Activated CD4-positive, alpha-beta T cell treated with anti-CD3 and anti-CD28 coated beads for 48 hours (primary cell): Measurements from ENCODE around the gene CYP4F8.

ENCODE experiments used
- DNase-seq: peaks from one replicate; pipeline ENCODE4 v3.0.0-alpha.2; 2020

CYP4F8 gene

DNA sequence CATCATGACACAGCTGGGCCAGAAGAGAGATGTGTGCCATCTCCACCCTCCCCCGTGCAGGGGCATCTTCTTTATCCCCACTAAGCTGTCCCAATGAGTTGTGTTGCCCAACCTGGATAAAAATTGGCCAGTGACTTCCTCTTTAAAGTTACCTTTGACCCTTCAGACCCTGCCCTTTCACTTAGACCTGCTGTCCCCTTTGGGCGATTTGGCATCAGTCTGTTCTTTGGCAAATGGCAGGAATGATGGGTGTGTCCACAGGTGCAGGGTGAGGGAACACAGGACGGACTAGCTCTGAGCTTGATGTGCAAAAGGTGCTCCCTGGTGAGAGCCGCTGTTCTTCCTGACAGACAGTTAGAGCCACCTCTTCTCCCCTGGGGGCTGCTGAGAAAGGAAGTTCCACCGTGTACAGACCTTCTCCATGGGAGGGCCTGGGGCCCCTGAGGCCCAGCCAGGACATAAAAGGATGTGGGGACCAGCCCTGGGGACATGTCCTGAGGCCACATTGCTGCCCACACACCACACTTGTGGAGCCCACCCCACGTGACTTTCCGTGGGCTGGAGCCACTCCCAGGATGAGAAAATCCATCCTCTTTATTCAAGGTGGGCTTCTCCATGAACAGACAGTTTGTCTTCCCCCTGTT lies 1.7 kb downstream of the CYP4F8 start:
- no peak for DNase-seq

DNA sequence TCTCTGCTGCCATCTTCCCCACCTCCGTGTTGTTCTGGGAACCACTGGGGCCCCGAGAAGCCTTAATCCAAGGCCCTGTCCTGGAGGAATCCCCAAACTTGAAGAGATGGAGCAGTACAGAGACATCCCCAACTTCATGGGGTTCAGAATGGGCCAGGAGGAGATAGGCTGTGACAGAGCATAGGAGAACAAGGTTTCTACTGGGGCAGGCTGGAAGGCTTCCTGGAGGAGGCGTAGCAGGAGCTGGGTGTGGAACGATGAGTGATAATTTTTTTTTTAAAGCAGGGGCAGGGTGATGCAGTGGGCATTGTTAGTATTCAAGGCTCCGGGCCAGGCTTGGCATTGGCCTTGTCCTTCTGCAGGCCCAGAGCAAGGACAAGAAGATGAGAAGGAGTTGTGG lies 3.3 kb downstream of the CYP4F8 start:
- no peak for DNase-seq

DNA sequence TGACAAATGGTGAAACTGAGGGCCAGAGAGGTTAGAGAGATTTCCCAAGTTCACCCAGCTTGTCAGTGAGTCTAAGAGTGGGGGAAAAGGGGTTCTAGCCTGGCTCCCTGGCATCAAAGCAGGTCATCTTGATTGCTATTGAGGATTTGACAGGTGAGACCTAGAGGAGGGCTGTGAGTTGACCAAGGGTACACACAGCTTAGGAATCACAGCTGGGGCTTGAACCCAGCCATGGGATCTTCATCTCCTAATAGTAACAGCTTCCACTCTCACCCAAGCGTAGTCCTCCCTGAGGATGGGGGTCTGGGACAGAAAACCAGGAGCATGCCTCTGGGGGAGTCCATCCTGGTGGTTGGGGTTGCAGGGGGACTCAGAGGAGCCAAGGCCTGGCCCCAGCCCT lies 6.8 kb downstream of the CYP4F8 start:
- no peak for DNase-seq

DNA sequence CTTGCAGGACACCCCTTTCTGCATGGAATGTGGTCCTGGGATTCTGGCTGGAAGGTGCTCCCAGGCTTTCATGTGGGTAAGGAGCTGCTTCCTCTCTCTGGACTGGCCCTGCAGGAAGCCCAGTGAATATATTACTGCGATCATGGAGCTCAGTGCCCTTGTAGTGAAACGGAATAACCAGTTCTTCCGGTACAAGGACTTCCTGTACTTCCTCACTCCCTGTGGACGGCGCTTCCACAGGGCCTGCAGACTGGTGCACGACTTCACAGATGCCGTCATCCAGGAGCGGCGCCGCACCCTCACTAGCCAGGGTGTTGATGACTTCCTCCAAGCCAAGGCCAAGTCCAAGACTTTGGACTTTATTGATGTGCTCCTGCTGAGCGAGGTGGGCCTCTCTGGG lies 8.0 kb downstream of the CYP4F8 start:
- no peak for DNase-seq

DNA sequence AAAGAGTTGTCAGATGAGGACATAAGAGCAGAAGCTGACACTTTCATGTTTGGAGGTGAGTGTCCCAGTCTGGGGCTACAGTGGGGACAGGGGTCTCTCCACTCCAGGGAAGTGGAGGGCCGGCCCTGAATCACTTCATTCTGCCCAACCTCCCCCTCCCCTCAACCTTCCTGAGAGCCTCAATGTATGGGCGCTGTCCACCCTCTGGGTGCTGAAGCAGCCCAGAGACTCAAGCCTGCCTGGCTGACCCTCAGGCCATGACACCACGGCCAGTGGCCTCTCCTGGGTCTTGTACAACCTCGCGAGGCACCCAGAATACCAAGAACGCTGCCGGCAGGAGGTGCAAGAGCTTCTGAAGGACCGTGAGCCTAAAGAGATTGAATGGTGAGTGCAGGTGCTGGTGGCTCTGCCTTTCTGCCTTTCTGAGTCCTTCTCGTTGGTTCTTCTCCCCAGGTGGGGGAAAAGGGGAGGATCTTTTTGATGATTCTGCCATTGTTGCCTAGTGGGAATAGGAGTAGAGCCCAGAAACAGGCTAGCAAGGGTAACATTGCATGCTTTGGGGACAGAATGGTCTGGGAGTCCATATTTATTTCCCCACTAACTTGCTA lies 8.8 kb downstream of the CYP4F8 start:
- no peak for DNase-seq

DNA sequence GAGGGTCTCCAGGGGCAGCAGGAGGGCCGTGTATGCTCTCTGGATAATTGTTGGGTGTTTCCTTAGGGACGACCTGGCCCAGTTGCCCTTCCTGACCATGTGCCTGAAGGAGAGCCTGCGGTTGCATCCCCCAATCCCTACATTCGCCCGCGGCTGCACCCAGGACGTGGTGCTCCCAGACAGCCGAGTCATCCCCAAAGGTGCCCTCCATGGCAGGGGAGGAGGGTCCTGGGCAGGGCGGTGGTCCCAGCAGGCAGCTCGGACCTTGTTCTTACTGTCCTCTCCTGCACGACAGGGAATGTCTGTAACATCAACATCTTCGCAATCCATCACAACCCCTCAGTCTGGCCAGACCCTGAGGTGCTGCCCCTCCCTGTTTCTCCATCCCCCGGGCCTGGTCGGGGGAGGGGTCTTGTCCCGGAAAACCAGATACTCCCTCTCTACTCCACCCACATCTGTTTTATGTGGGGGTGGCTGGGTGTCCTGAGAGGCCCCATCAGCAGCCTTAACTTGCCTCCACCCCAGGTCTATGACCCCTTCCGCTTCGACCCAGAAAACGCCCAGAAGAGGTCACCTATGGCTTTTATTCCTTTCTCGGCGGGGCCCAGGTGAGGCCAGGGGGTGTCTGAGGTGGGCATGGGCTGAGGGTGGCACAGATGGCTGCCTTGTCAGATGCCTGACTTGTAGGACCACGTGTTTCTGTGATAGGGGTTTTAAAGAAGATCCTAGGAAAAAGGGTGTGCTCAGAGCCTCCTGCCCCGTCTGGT lies 13.4 kb downstream of the CYP4F8 start:
- DNase-seq: no peak

DNA sequence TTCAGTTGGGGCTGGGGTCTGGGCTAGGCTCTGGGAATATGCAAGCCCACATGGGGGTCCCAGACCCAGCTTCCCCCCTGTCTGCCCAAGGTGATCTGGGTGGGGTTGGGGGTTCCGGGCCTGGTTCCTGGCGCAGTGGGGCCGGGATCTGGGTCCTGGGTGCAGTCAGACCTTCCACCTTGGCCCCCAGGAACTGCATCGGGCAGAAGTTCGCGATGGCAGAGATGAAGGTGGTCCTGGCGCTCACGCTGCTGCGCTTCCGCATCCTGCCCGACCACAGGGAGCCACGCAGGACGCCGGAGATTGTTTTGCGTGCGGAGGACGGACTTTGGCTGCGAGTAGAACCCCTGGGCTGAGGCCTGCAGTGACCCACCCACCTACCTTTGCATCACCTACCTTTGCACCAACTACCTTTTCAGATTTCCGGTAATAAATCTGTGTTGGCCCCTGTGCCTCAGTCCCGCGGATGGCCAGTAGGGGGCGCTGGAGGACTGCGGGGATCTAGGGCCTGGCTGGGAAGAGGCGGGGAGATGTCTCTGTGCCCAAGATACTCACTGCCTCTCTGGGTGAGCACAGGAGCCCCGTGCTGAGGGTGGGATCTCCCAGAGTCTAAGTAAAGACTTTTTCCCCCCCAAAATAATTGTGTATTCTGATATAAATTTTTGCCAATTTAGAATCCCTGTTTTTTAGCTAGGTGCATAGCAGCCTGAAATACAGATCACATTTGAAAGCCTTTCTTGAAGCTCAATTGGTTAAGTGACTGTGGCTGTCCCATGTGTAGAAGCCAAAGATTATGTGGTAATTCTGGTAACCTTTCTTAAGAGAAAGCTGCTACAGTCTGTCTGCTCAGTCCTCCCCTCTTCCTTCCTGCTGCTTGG lies 14.2 kb downstream of the CYP4F8 start:
- DNase-seq: peak; percentile 92

DNA sequence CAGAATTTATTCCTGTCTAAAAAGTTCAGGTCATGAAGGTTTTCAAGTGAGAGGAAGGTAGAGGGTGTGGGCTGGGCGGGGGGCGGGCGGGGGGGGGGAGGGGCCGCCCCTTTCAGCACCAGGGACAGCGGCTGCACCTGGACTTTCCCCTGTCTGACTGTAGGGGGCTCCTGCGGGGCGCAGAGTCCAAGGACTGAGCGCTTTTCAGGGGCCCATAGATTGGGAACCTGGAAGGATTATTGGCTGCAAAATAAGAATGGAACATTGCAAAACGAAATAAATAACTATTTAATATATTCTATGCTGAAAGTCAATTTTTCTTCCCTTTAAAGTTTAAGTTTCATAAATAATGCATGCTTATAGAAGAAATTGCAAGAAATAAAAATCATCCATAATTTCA lies 16.8 kb downstream of the CYP4F8 start:
- DNase-seq: peak; percentile 9

DNA sequence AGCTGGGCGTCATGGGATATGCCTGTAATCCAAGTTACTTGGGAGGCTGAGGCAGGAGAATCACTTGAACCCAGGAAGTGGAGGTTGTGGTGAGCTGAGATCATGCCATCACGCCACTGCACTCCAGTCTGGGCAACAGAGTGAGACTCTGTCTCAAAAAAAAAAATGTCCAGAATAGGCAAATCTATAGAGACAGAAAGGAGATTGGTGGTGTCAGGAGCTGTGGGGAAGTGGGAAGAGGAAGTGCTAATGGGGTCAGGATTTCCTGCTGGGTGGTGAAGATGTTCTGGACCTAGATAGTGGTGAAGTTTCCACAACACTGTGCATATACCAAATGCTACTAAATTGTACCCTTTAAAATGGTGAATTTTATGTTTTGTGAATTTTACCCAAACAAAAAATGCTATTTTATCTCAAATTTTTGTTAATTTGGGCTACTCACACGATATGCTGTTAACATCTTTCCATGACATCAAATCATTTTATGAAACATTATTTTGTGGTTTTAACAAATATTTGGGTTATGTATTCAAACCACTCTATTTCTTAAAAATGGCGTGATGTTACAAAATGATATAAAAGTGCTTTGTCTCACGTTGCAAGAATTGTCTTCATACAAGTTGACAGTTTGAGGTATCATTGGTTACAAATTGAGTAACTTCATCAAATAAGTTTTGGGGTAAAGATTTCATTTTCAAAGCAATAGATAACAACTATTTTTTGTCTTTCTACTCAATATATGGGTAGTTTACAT lies 18.2 kb downstream of the CYP4F8 start:
- no peak for DNase-seq

DNA sequence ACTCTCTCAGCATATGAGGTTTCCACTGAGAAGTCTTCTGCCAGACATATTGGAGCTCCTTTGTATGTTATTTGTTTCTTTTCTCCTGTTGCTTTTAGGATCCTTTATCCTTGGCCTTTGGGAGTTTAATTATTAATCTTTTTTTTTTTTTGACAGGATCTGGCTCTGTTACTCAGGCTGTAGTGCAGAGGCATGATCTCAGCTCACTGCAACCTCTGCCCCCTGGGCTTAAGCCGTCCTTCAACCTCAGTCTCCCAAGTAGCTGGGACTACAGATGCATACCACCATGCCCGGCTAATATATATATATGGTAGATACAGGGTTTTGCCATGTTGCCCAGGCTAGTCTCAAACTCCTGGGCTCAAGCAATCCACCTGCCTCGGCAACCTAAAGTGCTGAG lies 19.1 kb downstream of the CYP4F8 start:
- no peak for DNase-seq

DNA sequence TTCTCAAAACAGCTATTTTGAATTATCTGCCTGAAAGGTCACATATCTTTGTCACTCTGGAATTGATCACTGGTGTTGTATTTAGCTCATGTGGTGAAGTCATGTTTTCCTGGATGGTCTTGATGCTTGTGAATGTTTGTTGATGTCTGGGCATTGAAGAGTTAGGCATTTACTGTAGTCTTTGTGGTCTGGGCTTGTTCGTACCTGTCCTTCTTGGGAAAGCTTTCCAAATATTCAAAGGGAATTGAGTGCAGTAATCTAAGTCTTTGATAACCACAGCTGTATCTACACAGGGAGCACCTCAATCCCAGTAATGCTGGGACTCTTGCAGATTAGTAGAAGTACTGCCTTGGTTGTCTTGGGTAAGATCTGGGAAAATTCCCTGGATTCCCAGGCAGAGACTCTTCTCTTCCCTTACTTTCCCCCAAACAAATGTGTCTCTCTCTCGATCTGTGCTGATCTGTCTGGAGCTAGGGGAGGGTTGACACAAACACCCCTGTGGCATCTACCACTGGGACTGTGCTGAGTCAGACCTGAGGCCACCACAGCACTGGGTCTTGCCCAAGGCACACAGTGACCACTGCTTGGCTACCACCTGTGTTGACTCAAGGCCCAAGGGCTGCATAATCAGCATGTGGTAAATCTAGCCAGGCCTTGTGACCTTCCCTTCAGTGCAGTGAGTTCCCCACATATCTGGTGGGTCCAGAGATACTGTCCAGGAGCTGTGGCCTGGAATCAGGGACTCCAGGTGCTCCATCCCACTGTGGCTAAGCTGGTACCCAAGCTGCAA lies 20.2 kb downstream of the CYP4F8 start:
- no peak for DNase-seq

DNA sequence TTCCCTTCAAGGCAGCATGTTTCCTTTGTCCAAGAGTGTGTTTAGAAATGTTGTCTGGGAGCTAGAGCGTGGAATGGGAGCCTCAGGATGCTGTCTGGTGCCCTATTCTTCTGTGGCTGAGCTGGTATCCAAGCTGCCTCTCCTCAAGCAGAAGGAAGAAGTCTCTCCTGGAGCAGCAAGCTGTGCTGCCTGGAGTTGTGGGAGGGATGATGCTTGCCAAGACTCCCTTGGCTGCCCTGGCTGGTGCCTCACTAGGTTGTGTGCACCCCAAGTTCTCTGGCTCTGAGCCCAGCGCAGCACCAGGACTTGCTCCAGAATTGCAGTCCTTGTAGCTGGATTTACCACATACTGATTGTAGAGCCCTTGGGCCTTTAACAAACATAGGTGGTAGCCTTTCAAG lies 21.0 kb downstream of the CYP4F8 start:
- DNase-seq: no peak

DNA sequence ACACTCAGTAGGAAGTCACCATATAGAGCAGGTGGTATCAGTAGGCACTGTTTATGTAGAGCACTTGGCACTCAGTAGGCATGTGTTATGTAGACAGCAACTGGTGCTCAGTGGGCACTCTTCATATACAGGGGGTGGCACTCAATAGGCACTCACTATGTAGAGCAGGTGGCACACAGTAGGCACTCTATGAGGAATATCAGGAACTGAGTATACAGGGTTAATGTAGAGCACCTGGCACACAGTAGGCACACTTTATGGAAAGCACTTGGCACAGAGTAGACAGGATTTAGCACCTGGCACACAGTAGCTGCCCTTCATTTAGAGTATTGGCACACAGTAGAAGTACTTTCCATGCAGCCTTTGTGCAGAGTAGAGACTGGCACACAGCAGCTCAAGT lies 24.6 kb downstream of the CYP4F8 start:
- DNase-seq: no peak

DNA sequence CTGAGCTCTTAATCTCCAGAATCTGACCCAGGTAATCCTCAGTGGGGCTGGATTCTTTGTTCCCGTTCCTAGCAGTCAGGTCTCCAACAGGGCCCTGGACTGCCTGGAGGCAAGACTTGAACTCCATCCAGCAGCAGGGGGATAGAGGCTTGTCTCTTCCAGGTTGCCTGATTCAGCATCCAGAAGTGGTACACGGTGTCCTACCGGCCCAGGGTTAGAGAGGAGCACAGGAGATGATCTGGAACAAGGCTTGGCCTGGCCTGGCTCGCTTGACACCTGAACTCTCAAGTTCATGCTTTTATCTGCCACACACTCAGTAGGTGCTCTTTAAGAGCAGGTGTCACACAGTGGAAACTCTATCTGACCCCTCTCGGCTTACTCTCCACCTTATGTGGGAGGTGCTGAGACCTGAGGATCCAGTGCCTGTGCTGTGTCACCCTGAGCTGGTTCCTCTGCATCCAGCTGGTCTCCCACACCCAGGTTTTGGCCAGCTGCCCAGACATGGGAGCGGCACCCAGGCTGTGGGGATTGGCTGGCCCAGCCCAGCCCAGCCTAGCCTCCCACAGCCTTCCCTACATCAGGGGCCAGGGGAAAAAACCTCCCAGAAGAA lies 25.4 kb downstream of the CYP4F8 start, which contains the start of gene CYP4F3:
TSS of gene CYP4F3 (plus strand) at position 604 of the 610 bp plus-strand sequence. CDS start 519 bp downstream, outside the sequence.
- DNase-seq: no peak

DNA sequence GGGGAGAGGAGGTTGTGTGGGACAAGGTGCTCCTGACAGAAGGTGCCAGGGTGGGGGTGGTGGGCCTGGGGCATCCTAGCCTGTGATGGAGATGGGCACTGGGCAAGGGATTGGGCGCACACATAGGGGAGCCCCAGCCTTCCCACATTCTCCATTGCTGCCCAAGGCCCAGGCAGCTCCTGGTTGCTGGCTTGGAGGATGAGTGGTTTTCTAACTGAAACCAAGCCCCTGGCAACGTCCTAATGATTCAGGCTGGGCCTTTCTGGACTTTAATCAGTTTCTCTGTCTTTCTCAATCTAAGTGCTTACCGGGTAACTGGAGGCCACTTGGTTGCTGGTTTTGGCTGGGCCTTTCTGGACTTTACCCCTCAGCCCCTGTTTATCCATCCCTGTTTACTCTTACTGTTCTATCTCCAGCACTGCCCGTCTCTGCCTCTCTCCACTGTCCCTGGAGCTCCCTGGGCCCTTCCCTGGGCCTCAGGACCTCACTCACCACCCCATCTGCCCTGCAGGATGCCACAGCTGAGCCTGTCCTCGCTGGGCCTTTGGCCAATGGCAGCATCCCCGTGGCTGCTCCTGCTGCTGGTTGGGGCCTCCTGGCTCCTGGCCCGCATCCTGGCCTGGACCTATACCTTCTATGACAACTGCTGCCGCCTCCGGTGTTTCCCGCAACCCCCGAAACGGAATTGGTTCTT lies 26.0 kb downstream of the CYP4F8 start:
- no peak for DNase-seq

DNA sequence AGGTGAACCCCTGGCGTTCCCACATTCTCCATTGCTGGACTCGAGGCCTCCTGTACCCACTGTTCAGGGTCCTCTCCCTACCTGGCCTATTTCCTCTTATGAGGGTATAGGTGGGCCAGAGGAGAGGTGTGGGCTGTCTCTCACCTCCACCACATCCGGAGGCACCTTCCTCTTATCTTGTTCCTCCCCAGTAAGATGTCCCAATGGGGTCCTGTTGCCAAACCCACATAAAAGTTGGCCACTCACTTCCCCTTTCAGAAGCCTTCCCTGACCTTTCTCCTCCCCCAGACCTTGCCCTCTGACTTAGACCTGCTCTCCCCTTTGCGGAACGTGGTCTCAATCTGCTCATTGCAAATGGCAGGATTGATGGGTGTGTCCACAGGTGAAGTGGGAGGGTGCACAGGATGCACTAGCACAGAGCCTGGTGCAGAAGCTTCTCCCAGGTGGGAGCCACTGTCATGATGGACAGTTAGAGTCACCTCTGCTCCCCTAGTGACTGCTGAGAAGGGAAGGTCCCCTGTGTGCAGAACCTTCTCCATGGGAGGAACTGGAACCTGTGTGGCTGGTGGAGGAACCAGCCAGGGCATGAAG lies 27.0 kb downstream of the CYP4F8 start:
- no peak for DNase-seq

DNA sequence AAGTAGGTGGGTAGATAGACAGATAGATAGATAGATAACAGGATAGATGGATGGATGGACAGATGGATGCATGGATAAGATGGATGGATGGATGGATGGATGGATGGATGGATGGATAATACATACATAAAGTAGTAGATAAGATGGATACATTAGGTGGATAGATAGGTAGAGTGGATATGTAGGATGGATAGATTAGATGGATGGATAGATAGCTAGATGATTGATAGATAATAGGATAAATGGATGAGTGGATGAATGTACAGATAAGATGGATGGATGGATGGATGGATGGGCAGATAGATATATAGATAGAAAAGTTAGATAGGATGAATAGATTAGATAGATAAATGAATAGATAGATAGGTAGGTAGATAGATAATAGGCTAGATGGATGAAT lies 27.8 kb downstream of the CYP4F8 start:
- DNase-seq: no peak

DNA sequence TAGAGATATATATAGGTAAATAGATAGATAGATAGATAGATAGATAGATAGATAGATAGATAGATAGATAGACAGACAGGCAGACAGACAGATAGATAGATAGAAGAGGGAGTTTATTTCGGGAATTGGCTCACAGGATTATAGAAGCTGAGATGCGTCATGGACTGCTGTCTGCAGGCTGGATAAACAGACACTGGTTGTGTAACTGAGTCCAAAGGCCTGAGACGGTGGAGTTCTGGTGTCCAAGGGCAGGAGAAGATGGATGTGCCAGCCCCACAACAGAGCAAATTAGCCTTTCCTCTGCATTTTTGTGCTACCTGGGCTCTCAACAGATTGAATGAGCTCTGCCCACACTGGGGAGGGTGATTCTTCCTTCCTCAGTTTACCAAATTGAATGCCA lies 28.4 kb downstream of the CYP4F8 start:
- DNase-seq: no peak

DNA sequence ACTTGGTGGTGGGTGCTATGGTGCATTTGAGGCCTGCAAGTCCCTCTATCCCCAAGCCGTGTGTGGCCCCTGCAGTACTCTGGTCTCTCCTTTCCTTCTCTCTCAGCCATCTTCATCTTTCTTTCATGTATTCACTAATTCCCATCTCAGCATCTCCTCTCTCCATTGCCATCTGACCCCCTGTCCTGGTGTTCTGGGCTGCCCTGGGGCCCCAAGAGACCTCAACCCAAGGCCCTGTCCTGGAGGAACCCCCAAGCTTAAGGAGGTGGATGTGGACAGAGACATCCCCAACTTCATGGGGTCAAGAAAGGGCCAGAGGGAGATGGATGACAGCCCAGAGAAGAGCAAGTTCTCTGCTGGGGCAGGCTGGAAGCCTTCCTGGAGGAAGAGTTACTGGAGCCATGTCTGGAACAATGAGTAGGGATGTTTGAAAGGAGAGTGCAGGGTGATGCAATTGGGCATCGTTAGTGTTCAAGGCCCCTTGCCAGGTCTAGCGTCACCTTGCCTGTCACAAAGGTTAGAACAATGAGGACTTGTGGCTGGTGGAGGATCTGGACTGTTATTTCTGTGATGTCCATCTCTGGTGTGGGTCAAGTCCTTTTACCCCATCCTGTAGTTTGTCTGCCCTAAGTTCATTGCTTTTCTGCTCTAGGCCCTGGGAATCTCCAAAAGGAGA lies 29.2 kb downstream of the CYP4F8 start:
- DNase-seq: no peak

DNA sequence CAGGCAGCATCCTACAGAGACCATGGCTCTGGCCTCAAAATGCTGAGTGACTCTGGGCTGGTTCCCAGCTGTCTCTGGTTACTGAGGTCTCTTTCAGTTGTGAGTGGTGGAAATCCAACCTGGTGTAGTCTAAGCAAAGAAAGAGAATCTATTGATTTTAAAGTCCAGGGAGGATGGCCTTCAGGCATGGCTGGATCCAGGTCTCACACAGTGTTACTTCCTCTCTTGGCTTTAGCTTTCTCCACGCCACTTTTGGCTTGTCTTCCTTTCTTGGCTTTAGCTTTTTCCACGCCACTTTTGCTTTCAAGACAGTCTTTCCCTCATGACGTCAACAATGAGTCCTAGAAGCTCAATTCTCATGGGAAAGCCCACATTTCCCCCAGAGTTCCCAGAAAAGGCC lies 29.8 kb downstream of the CYP4F8 start:
- no peak for DNase-seq
